Measurements from ENCODE around the gene PPFIA1. TPM values are rescaled to one million over a fixed set of nuclear protein-coding genes. Genes with fewer than 3 reads are reported as not detected.
A peak's percentile ranks its signal among the peaks of the same experiment; 100 is the strongest.
"Not testable (repeated sequence)": the region's sequence is repeated elsewhere in the genome, so short reads cannot be mapped to it uniquely, and the experiment has no call there.

PPFIA1 gene
- polyA plus RNA-seq, 1 donor, result 29.5 TPM

DNA sequence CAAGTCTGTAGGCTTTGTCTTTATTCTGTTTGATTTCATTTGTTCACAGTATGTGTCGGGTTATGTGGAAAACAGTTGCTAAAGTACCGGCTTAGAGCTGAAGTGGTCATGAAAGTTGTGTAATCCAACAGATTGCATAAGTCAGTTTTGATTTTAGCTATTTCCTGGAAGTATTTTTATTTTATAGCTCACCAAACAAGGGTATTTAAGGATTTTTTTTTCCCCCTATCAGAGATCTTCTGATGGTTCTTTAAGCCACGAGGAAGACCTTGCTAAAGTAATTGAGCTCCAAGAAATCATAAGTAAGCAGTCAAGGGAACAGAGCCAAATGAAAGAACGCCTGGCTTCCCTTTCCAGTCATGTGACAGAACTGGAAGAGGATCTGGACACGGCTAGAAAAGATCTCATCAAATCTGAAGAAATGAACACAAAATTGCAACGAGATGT, 55.9 kb downstream of the PPFIA1 start:
- peak; percentile 65 for DNase-seq

GRCh38 chr11:70326833-70327232, 56.3 kb downstream of the PPFIA1 start:
- DNase-seq, result no peak

- DNase-seq, result no peak
Observed at GRCh38 chr11:70327717-70328116, 57.2 kb downstream of the PPFIA1 start.

DNA sequence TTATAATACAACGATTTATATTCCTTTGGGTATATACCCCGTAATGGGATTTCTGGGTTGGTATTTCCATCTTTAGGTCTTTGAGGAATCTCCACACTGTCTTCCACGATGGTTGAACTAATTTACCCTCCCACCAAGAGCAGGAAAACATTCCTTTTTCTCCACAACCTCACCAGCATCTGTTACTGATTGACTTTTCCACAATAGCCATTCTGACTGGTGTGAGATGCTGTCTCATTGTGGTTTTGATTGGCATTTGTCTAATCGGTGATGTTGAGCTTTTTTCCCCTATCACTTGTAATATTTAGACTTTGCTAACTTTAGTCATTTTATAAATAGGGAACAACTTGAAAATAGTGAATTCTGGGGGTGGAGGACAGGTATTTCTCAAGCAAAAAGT, 58.1 kb downstream of the PPFIA1 start:
- DNase-seq, result no peak

GRCh38 chr11:70331320-70331843, 60.9 kb downstream of the PPFIA1 start:
- DNase-seq, result not testable (repeated sequence)

DNA sequence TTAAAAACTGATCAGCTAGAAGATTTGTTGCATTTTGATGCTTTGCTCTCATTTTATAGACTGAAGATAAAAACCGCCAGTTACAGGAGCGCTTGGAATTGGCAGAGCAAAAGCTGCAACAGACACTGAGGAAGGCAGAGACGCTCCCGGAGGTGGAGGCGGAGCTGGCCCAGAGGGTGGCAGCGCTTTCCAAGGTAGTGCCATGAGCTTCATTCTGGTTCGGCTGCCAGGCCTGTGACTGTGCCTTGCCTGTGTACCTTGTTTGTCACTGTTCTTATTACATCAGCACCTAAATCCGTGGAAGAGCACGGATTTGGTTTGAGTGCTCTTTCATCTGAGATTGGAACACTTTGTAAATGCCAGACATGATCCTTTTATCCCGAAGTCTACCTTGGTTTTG, 61.4 kb downstream of the PPFIA1 start:
- no peak for DNase-seq

DNA sequence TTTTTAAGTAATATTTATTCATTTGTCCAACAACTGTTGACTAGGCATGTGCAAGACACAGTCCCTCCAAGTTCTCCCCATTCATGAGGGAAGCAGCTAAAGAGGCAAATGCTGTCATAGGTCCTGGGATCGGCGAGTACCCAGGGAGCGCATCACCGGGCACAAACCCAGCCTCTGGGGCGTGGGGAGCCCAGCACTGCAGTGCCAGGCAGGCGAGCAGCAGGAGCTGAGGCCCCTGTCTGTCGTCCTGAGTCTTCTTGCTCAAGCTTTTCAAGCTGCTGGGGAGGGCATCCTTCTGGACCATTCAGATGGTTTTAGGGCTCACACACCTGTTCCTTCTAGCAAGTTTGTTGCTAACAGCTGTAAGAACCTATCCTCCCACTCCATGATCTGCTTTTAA, 62.1 kb downstream of the PPFIA1 start:
- no peak for DNase-seq

DNA sequence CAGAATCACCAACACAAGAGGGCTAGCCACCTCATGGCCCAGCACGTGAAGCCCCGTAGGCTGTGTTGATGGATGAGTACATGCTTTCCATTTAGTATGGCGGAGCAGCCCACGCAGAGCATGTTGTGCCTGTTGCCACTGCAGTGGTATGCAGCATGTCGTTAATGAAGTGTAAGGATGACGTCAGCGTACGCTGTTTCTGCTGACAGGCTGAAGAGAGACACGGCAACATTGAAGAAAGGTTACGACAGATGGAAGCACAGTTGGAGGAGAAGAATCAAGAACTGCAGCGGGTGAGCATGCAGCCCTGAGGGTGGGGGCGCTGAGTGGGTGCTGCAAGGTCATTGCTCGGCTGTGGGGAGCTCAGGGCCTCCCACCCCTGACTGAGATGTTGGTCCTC, 62.8 kb downstream of the PPFIA1 start:
- DNase-seq, result no peak

DNA sequence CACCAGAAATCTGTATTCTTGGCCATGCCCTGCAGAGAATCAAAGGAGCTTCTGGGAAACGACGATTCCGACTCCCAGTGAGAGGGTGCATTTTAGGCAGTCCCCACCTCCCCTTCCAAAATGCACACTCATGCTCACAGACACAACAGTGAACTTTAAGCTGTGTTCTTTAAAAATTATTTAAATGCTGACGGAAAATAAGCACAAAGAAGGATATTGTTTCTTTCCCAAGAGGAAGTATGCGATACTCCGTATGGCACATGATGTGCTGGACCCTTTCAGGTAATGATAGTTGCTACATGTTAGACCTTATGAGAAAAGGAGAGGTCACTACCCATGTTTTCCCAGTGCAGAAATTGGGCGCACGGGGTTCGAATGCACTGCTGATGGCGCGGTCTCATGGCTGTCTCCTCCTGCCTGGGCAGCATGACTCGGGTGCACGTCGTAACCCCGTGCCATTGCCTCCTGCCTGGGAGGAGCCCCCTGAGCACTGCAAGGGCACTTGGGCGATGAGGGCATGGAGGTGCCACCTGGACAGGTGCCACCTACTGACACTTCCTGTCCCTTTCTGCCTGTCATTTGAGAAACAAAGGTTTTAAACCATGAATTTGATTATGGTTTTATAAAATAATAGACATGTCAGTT, 64.0 kb downstream of the PPFIA1 start:
- no peak for DNase-seq

GRCh38 chr11:70335511-70335910, 65.0 kb downstream of the PPFIA1 start:
- no peak for DNase-seq

DNA sequence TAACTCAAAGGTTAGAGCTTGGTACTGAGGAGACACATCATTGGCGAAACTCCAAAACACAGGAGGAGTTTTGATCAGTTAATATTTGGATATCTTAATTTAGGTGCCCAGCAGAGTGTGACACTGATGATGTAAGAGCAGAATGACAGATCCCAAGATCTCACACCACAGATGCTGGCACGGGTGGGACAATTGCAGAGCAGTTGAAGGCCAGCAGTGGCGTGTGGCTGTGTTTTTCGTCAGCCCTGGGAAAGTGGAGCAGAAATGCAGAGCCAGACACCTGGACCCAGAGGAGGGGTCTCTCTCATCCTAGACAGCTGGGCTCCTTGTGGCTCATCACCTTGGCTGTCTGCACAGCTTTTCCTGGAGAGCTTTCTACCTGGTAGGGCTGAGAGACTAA, 68.1 kb downstream of the PPFIA1 start:
- no peak for DNase-seq

DNA sequence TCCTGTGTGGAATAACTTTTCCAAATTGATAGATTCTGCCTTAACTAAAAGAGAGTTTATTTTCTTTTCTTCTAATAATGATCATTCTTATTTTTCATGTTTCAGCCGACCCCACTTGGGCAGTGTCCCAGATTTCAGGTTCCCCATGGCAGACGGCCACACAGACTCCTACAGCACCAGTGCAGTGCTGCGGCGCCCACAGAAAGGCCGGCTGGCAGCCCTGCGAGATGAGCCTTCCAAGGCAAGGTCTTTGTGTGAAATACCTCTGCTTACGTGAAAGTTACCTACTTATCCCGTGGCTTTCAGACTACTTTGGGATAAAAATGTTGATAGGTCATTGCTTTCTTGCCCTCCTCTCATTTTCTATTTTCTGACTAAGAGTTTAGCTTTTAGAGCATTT, 68.6 kb downstream of the PPFIA1 start:
- DNase-seq, result no peak

GRCh38 chr11:70341881-70342429, 71.5 kb downstream of the PPFIA1 start:
- DNase-seq, result no peak

DNA sequence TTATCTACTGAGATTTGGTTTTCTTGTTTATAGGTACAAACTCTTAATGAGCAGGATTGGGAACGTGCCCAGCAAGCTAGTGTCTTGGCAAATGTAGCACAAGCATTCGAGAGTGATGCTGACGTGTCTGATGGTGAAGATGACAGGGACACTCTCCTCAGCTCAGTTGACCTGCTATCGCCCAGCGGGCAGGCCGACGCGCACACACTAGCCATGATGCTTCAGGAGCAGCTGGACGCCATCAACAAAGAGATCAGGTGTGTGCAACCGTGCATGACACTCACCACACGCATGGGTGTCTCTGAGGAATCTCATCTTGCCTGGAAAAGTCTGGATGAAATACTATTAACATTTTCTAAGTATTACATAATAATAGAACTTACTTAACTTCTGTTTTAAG, 73.1 kb downstream of the PPFIA1 start:
- DNase-seq, result no peak

DNA sequence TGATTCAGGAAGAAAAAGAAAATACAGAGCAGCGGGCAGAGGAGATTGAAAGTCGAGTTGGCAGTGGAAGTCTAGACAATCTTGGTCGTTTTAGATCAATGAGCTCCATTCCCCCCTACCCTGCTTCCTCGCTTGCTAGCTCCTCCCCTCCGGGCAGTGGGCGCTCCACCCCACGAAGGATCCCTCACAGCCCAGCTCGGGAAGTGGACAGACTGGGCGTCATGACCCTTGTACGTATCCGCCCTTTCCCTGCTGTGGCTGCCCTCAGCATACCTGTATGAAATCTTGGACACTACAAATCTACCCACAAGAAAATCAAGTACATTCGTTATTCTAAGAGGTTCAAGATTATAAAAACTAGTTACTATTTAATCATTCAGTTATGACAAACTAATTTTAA, 77.7 kb downstream of the PPFIA1 start:
- no peak for DNase-seq

DNA sequence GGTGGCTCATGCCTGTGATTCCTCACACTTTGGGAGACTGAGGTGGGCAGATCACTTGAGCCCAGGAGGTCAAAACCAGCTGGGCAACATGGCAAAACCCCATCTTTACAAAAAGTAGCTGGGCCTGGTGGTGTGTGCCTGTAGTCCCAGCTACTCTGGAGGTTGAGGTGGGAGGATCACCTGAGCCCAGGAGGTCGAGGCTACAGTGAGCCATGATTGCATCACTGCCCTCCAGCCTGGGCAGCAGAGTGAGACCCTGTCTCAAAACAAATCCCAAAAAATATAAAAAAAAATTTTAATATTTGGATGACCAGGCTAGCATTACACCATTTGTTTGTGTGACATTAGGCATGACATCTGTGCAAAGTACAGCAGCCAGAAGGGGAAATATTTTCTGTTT, 78.1 kb downstream of the PPFIA1 start:
- no peak for DNase-seq

GRCh38 chr11:70351646-70352045, 81.2 kb downstream of the PPFIA1 start:
- DNase-seq, result no peak

DNA sequence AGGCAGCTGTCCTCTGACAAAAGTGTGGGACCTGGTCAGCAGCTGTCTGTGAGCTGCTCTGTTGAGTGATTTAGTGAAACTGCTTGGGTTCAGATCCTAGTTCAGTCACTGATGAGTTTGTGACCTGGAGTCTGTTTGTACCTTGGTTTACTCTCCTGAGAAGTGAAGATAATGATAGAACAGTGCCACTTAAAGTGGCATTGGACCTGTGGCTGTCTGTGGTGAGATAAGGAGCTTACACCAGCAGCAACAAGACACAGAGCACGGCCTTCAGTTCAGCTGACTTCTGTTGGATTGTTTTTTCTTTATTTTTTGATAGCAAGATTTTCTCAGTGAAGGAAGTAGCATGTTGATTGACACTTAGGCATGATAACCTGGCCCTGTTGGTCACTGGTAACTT, 81.6 kb downstream of the PPFIA1 start:
- no peak for DNase-seq

GRCh38 chr11:70352601-70353000, 82.1 kb downstream of the PPFIA1 start:
- no peak for DNase-seq

GRCh38 chr11:70353329-70353728, 82.8 kb downstream of the PPFIA1 start:
- no peak for DNase-seq

- DNase-seq, result no peak
Observed at GRCh38 chr11:70353900-70354568, 83.5 kb downstream of the PPFIA1 start.

DNA sequence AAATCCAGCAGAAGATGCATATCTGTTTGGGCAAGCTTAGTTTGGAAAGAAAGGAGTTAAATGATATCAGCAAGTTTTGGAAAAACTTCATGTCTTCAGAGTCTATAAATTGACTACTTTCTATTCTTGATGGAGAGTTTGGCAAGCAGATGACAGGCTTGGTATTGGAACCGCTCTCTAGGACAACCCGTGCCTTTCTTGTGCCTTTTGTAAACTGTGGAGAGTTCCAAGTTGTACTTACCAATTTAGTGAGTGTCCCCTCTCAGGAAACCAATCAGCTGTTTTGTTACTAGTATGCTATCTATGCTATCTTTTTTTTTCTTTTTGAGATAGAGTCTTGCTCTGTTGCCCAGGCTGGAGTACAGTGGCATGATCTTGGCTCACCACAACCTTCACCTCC, 84.1 kb downstream of the PPFIA1 start:
- no peak for DNase-seq

- no peak for DNase-seq
Observed at GRCh38 chr11:70358753-70359152, 88.3 kb downstream of the PPFIA1 start.
